CD4-positive, alpha-beta T cell (primary cell): ENCODE data around the gene GTPBP1. TPM values are rescaled to one million over a fixed set of nuclear protein-coding genes. Genes with fewer than 3 reads are reported as not detected.

Experiments used
- ATAC-seq: fragments of 200-7000 bp; cut with Tn5 transposase; one replicate; pipeline ENCODE4 v1.10.0; 2022; ENCODE audit warnings: mild to moderate bottlenecking; ENCODE audit not compliant: poor library complexity
- CTCF ChIA-PET: fragments of 350-600 bp; sonication (Branson Sonifier 250); formaldehyde crosslinking; loops from one replicate; lab custom pipeline; 2021; ENCODE audit warnings: antibody characterized with exemption, inconsistent platforms; lab: Charles Lee
- POLR2A ChIA-PET: fragments of 350-600 bp; sonication (Branson Sonifier 250); formaldehyde crosslinking; loops from one replicate; lab custom pipeline; 2021; ENCODE audit warnings: antibody characterized with exemption, inconsistent platforms; lab: Charles Lee
- DNase-seq, 14 experiments: peaks; one replicate each; pipeline ENCODE4 v3.0.0-alpha.2; 2013 to 2020; ENCODE audit warnings: mixed read lengths in 2 of 14
- H3K27ac ChIP-seq, 2 donors: one replicate each; pipeline versions ENCODE4 v1.5.1 to v1.7.0; 2013; ENCODE audit warnings: low read length in 2 of 2, low read depth in 1 of 2, mild to moderate bottlenecking in 1 of 2
- H3K27me3 ChIP-seq, 2 experiments: 1 replicate in 1 of 2; 2 replicates in 1 of 2; pipeline versions ENCODE4 v1.6.1 to v1.7.0; 2013; ENCODE audit warnings: low read length in 2 of 2, control low read depth in 1 of 2, mild to moderate bottlenecking in 1 of 2, moderate library complexity in 1 of 2; ENCODE audit not compliant: insufficient read depth in 2 of 2, control insufficient read depth in 1 of 2
- H3K36me3 ChIP-seq: one replicate; pipeline ENCODE4 v1.6.1; 2013; ENCODE audit warnings: low read length, control low read depth; ENCODE audit not compliant: insufficient read depth
- H3K4me1 ChIP-seq: one replicate; pipeline ENCODE4 v1.6.1; 2013; ENCODE audit warnings: low read length, control low read depth; ENCODE audit not compliant: insufficient read depth
- H3K4me3 ChIP-seq: one replicate; pipeline ENCODE4 v1.5.1; 2013; ENCODE audit warnings: mild to moderate bottlenecking, low read length, moderate library complexity
- H3K9me3 ChIP-seq, 2 experiments: 1 replicate in 1 of 2; 2 replicates in 1 of 2; pipeline versions ENCODE4 v1.6.1 to v1.7.0; 2013; ENCODE audit warnings: low read length in 2 of 2, mild to moderate bottlenecking in 2 of 2, control low read depth in 1 of 2, moderate library complexity in 1 of 2; ENCODE audit not compliant: control insufficient read depth in 1 of 2, insufficient read depth in 1 of 2
- H3K27ac Mint-ChIP-seq: one replicate; pipeline ENCODE4 v1.8.0; 2020; ENCODE audit warnings: mixed read lengths
- H3K27me3 Mint-ChIP-seq: one replicate; pipeline ENCODE4 v1.8.0; 2021; ENCODE audit warnings: mixed read lengths
- H3K36me3 Mint-ChIP-seq: one replicate; pipeline ENCODE4 v1.8.0; 2021; ENCODE audit warnings: low read depth, mixed read lengths
- H3K4me1 Mint-ChIP-seq: one replicate; pipeline ENCODE4 v1.8.0; 2021; ENCODE audit warnings: low read depth, mixed read lengths
- H3K4me3 Mint-ChIP-seq: one replicate; pipeline ENCODE4 v1.8.0; 2020; ENCODE audit warnings: mild to moderate bottlenecking, mixed read lengths
- H3K9me3 Mint-ChIP-seq: one replicate; pipeline ENCODE4 v1.8.0; 2020; ENCODE audit warnings: mixed read lengths
- intact Hi-C, 2 experiments: fragments of 100-400 bp; cut with DNase I in 1 of 2; cut with micrococcal nuclease in 1 of 2; formaldehyde crosslinking; loops; one replicate each; pipeline versions ENCODE4 v1.15.1 to v1.9.0; 2023 to 2025; cut with DNase I, micrococcal nuclease
- total RNA-seq, 174 experiments: library from RNA in 2 of 174; stranded (reverse) in 2 of 174; gene quantifications; one replicate each; pipeline ENCODE4 v1.2.3 and lab custom pipeline; 2021 to 2026
- TF ChIP-seq, protein P1 (sequence below): fragments of 200-600 bp; IDR thresholded peaks from one replicate; pipeline ENCODE4 v1.8.0; 2022; ENCODE audit warnings: antibody characterized with exemption, mild to moderate bottlenecking

GTPBP1 gene
- total RNA-seq, 2 experiments from 2014 or later, result 263 to 272 TPM

DNA sequence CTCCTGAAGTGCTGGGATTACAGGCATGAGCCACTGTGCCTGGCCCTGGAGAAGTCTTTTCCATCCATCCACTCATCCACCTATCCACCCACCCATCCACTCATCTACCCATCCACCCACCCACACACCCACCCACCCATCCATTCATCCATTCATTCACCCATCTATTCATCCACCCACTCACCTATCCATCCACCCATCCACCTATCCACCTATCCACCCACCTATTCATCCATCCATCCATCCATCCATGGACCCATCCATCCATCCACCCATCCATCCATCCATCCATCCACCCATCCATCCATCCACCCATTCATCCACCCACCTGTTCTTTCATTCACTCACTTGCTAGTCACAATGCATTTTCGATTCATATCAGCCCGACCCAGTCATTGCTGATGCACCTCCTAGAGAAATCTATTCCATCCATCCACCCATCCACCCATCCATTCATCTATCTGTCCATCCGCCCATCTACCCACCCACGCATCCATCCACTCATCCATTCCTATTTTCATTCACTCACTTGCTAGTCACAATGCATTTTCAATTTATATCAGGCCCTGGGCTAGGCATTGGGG lies 67.7 kb downstream of the GTPBP1 start:
- Histone ChIP-seq H3K9me3 (no peaks in the 10 kb centered on the region), H3K36me3 (no peaks in the 10 kb centered on the region), H3K27ac (no peak overlapping the region), H3K4me1 (peaks cover 7% of the 10 kb centered on the region), H3K27me3 (no peaks in the 10 kb centered on the region), H3K4me3 (no peak overlapping the region)
- DNase-seq (no peak), ATAC-seq (no peak)
- Mint-ChIP-seq H3K27me3 (no peaks in the 10 kb centered on the region), H3K4me1 (peaks cover 5% of the 10 kb centered on the region), H3K27ac (no peak overlapping the region), H3K4me3 (no peak overlapping the region), H3K9me3 (no peaks in the 10 kb centered on the region), H3K36me3 (no peaks in the 10 kb centered on the region)
- CTCF ChIA-PET, result no interaction called here
- POLR2A ChIA-PET, result no interaction called here
- intact Hi-C loops, result no loop called here
- TF ChIP-seq, protein P1, sequence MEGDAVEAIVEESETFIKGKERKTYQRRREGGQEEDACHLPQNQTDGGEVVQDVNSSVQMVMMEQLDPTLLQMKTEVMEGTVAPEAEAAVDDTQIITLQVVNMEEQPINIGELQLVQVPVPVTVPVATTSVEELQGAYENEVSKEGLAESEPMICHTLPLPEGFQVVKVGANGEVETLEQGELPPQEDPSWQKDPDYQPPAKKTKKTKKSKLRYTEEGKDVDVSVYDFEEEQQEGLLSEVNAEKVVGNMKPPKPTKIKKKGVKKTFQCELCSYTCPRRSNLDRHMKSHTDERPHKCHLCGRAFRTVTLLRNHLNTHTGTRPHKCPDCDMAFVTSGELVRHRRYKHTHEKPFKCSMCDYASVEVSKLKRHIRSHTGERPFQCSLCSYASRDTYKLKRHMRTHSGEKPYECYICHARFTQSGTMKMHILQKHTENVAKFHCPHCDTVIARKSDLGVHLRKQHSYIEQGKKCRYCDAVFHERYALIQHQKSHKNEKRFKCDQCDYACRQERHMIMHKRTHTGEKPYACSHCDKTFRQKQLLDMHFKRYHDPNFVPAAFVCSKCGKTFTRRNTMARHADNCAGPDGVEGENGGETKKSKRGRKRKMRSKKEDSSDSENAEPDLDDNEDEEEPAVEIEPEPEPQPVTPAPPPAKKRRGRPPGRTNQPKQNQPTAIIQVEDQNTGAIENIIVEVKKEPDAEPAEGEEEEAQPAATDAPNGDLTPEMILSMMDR, result no peak

DNA sequence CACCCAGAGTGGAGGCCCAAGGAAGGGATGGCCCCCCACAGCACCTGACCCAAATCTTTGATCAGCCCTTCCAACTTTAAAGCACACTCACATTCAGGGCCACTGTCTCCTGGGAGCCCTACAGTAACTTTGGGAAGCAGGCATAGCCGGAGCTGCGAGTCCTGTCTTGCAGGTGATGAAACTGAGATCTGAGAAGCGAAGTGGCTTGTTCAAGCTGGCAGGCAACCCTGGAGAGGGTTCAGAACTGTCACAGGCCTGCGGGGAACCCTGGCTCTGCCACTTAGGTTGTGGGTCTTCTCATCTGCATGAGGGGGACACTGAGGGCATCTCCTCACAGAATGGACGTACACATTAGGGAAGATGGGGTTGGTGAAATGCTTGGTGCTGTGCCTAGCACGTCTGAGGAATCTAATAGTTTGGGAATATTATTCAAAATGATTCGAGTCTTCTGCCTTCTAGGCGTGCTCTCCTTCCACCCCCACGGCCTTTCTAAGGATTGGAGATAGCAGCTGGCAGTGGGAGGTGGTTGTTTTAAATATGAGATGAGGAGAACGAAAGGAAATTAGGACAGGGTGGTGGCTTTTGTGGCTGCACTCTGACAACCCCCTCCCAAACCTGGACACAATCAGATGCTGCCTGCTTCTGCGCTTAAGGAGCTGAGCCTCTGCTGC lies 68.9 kb downstream of the GTPBP1 start:
- Histone ChIP-seq H3K27ac (no peak overlapping the region), H3K27me3 (no peaks in the 10 kb centered on the region), H3K36me3 (peaks cover 7% of the 10 kb centered on the region), H3K4me1 (no peaks in the 10 kb centered on the region), H3K4me3 (no peak overlapping the region), H3K9me3 (no peaks in the 10 kb centered on the region)
- no peaks in the 10 kb centered on the region for H3K4me1 Mint-ChIP-seq
- POLR2A ChIA-PET, result no interaction called here
- no peaks in the 10 kb centered on the region for H3K9me3 Mint-ChIP-seq
- no peaks in the 10 kb centered on the region for H3K27me3 Mint-ChIP-seq
- intact Hi-C loops, result no loop called here
- no peak overlapping the region for H3K27ac Mint-ChIP-seq
- CTCF ChIA-PET, result no interaction called here
- H3K36me3 Mint-ChIP-seq, result no peaks in the 10 kb centered on the region
- H3K4me3 Mint-ChIP-seq, result no peak overlapping the region
- TF ChIP-seq, protein P1, result no peak
- DNase-seq (no peak), ATAC-seq (no peak)

DNA sequence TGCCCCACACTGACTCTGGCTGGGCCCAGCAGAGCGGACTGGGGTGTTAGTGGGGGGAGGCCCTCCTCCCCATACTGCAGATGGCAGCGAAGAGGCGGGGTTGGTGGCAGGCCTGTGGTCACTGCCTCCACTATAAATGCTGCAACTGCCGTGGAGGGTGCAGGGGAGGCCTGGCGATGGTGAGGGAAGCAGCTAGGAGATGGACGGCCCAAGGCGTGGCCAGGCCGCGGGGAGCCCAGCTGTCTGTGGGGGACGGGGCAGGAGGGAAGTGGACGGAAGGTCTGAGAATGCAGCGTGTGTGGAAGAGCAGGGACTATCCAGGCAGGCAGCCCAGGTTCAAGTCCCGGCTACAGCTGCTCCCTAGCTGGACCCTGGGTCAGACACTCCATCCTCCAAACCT lies 69.9 kb downstream of the GTPBP1 start:
- H3K4me1 Mint-ChIP-seq, result no peaks in the 10 kb centered on the region

More for the DNA sequence above, 69.9 kb downstream of the GTPBP1 start:
- ChIA-PET CTCF (no interaction called here), POLR2A (no interaction called here)
- H3K36me3 ChIP-seq, result peaks cover 8% of the 10 kb centered on the region
- Mint-ChIP-seq H3K27me3 (no peaks in the 10 kb centered on the region), H3K36me3 (peaks cover 6% of the 10 kb centered on the region), H3K27ac (no peak overlapping the region), H3K4me3 (no peak overlapping the region), H3K9me3 (no peaks in the 10 kb centered on the region)
- TF ChIP-seq, protein P1, result no peak
- H3K9me3 ChIP-seq, result no peaks in the 10 kb centered on the region
- H3K4me3 ChIP-seq, result no peak overlapping the region
- DNase-seq (no peak), ATAC-seq (no peak)
- intact Hi-C loops, result no loop called here
- no peaks in the 10 kb centered on the region for H3K27me3 ChIP-seq
- no peaks in the 10 kb centered on the region for H3K4me1 ChIP-seq
- no peak overlapping the region for H3K27ac ChIP-seq
